ELF-1 (cell line): ENCODE data around the gene SLC7A11.
"Not testable (repeated sequence)": the region's sequence is repeated elsewhere in the genome, so short reads cannot be mapped to it uniquely, and the experiment has no call there.

Source experiments
- DNase-seq: peaks from one replicate; pipeline ENCODE4 v3.0.0-alpha.2; 2016; ENCODE audit warnings: low read depth, low spot score

SLC7A11 gene

DNA sequence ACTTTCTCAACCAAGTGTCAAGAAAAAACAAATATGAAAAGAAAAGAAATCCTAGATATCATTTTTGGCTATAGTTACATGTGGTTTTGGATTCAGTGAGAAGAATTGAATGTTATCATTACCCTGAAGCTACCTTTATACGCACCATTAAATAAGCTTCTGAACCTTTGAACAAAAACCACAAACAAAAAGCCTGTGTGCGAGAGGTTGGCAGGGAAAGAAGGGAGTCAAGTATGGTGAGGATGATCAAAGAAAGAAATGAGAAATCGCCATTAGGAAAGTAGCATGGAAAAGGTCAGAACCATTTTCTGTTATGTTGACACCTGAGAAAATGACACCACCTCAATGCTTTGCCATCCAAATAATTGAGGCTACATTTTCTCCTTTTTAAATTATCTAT, 1.2 kb upstream of the SLC7A11 start:
- no peak for DNase-seq

- no peak for DNase-seq
Measured at GRCh38 chr4:138242834-138243156, 646 bp upstream of the SLC7A11 start.

GRCh38 chr4:138241281-138242075, 671 bp downstream of the SLC7A11 start:
- DNase-seq, result no peak

- no peak for DNase-seq
Measured at GRCh38 chr4:138239491-138239890, 2.7 kb downstream of the SLC7A11 start.

DNA sequence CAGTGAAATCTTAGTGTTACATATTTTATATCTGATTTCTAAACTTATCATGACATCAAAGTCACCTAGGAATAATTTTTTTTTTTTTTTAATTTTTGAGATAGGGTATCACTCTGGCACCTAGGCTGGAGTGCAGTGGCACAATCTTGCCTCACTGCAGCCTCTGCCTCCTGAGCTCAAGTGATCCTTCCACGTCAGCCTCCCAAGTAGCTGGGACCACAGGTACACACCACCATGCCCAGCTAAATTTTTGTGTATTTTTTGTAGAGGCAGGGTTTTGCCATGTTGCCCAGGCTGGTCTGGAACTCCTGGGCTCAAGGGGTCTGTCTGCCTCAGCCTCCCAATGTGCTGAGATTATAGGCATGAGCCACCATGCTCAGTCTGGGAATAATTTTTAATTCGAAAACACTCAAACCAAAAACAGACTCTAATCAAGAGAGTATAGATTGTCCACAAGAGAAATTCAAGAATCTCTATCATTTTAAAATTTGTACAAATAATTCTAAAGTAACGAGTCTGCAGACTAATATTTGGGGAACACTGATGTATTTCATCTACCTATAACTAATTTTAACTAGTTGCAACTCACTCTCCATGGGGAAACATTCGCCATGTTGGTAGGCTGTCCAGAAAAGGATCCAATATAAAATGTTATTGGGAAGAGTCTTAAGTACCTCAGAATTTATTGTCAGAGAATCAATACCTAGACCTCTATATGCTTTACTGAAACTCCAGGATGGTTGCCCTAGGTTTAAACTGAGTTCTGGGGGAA, 3.4 kb downstream of the SLC7A11 start:
- DNase-seq, result no peak

- DNase-seq, result not testable (repeated sequence)
Measured at GRCh38 chr4:138237132-138237531, 5.0 kb downstream of the SLC7A11 start.

DNA sequence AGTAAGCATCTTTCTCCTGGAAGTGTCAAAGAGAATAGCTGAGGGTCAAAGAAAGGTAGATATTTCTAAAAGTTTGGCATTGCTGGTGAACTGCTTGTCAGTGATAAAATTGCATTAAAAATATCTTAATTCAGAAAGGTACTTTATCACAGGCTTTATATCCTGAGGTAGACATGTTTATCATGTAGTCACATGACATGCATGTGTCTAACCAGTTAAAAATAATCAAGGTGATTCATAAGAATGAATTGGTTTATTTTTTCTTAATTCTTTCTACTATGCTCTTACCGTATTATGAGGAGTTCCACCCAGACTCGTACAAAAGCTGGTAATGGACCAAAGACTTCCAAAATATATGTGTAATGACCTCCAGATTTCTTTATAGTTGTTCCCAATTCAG, 6.1 kb downstream of the SLC7A11 start:
- no peak for DNase-seq

GRCh38 chr4:138235419-138235952, 6.7 kb downstream of the SLC7A11 start:
- DNase-seq, result no peak

DNA sequence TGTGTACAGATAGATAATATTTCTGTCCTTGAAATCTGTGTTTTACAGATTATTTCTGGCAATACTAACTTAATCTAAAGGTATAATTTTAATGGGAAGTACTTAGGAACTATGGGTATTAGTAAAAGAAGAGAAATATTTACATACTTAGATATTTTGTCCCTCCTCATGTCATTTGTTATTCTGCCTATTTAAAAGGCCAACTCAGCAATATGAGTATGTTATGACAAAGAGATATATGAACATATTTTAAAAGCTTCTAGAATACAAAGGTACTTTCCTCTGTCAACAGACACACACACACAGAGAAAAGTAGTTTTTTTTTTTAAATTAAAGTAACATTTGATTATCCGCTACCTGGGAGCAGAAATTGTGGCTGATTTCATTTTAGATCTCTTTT, 7.9 kb downstream of the SLC7A11 start:
- no peak for DNase-seq

GRCh38 chr4:138233313-138234034, 8.7 kb downstream of the SLC7A11 start:
- no peak for DNase-seq

DNA sequence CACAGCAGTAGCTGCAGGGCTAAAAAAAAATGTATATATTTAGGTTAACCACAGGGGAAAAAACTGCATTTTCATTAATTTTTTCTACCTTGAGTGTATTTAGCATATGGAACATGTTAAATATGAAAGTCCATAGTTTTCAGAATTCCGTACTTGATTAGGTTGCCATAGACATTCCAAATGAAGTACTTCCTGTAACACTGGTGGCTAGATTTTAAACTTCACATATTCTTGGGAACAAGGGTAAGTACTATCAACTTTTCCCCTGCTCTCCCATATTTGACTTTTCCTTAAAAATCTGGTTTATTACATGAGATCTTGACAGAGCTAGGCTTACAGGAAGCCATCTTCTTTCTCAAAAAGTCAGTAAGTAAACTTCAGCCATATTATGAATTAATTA, 9.8 kb downstream of the SLC7A11 start:
- no peak for DNase-seq

GRCh38 chr4:138230048-138230447, 12.1 kb downstream of the SLC7A11 start:
- no peak for DNase-seq

- no peak for DNase-seq
Measured at GRCh38 chr4:138229160-138229559, 13.0 kb downstream of the SLC7A11 start.

DNA sequence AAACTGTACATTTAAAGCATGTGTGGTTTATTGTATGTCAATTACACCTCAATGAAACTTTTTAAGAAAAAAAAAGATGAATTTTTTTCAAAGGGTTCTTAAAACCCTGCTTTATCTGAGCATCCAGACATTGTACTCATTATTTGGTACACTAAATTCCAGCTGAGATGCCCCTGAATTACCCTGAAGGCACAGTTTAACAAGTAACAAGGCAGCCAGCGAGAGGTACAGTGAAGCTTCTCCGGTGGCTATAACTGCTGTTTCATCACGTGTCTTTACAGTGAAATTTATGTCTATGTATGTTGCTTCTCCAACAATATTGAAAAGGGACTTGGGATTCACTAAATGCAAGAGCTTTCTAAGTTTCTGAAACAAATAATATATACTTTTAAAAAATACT, 15.8 kb downstream of the SLC7A11 start:
- no peak for DNase-seq

DNA sequence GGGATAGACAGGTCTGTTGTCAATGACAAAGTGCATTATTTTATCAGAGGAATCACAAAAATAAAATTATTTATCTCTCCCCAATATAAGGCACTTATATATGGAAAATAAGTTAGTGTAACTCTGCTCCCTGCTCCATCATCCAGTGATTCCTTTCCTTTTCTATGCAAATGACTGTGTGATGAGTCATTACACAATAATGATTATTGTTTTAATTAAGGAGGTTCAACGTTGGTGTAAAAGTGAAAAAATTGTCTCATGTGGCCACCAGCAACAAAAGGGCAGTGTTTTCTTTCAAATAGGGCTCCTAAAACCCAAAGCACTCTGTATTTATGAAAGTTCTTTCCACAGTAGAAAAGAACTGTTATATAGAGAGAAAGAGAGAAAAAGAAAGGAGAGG, 16.7 kb downstream of the SLC7A11 start:
- no peak for DNase-seq

DNA sequence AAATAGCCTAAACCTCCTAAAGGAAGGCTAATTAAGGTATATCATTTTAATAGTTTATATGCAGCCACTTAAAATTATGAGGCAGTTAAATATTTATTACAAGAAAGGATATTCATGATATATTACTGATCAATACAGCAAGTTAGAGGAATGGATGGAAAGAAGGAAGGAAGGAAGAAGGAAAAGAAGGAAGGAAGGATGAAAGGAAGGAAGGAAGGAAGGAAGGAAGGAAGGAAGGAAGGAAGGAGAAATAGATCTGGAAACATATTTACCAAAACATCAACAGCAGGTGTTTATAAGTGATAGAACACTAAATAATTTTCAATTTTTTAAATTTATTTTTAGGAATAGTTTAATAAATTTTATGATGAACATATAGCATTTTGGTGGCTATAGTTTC, 17.5 kb downstream of the SLC7A11 start:
- no peak for DNase-seq

- peak; percentile 70 for DNase-seq
Measured at GRCh38 chr4:138223231-138223910, 18.8 kb downstream of the SLC7A11 start.

GRCh38 chr4:138222046-138222445, 20.1 kb downstream of the SLC7A11 start:
- no peak for DNase-seq

DNA sequence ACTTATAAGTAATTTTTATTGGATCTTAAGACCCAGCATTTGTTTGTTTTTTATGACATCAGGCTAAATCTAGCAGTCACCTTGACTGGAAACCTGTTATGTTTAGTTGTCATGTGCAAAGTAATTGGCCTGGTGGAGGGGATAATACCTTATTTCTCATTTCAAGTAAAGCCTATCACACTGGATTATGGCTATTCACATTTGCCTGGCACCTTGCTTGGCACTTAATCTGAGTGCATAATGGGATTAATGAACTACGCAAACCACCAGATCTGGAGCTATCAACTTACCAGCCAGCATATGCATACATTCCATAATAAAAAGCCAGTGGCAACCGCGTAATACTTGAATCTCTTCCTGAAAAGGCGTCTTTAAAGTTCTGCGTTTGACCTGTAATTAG, 23.2 kb downstream of the SLC7A11 start:
- DNase-seq, result no peak

DNA sequence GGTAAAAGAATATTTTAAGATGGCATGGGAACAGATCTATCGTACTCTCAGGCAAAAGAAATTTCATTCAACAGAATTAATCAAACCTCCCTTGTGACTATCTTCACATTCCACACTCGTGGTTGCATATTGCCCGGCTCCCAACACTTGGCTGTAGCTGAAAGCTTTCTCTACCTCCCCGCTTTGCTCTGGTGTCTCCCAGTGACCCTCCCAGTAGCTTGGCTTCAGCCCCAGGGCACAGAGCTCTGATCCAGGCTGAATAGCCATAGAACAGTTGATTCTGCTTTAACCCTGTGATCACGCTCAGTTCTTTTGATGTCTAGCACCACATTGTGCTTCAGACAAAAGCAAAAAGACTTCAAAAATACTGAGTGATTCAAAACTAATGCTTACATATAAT, 24.6 kb downstream of the SLC7A11 start:
- peak; percentile 84 for DNase-seq

DNA sequence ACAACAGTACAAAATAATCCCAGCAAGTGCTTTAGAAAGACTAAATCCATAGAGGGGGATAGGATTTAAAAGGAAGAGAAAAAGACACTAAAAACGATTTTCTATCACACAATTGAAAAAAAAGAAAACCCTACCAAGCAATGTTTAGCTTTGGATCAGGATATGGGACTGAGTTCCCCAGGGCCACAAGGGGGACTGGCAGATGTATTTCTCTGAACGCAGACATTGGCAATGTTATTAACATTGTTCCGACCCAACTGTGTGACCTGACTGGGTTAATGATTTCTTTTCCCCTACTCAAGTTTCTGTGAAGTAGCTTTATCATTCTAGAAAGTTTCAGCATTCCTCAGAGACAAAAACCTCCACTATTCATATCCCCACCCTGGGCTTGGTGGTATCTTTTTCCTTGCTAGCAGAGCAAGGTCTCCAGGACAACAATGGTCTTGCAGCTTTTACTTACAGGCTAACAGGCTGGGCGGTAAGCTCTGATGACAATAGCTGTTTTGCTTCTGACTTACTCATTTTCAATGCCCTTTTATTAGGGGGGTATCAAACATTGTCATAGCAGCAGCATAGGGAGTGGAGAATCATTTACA, 25.8 kb downstream of the SLC7A11 start:
- DNase-seq, result peak; percentile 28
